ENCODE measurements around the gene ELMO1. TPM values are rescaled to one million over a fixed set of nuclear protein-coding genes. Genes with fewer than 3 reads are reported as not detected.
A peak's percentile ranks its signal among the peaks of the same experiment; 100 is the strongest.

Gene ELMO1
- total RNA-seq, 2 donors from 2014 or later: 10.9 to 56.0 TPM

- Histone ChIP-seq H3K4me3 (no peak overlapping the region), H3K36me3 (replicated peaks in 1 of 2; ENCODE audit: insufficient read depth in 1 of 2, low read depth in 2 of 2) (no peaks in the 10 kb centered on the region), H3K4me1 (no peaks in the 10 kb centered on the region), H3K27ac (no peak overlapping the region), H3K9me3 (no peaks in the 10 kb centered on the region), H3K27me3 (no peaks in the 10 kb centered on the region)
- intact Hi-C loops (cut with DNase I): no loop called here
- no peak for TF ChIP-seq CTCF (IDR thresholded peaks at IDR 0.05)
- TF ChIP-seq POLR2A (IDR thresholded peaks at IDR 0.05): no peak
- no peak for DNase-seq
- no peak for ATAC-seq
- WGBS, 2 donors: 43 to 62% methylated on average over 1 of the region's 1 CpG
Observed at GRCh38 chr7:37312608-37313007, 136.1 kb downstream of the ELMO1 start.

DNA sequence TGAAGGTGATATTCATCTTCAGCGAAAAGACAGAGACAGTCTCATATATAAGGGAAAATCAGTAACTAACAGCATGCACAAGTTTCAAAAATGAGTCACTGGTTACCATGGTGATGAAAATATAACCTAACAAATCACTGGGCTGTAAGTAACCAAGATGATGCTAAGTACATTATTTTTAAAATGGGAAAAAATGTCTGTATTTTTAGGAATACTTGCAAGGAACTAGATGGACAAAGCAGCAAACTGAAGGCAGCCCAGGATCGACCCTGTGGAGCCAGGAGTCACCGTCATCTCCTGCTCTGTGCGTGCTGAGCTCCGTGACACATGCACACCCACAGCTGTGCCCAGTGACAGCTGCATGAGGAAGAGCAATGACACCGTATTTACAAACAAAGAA lies 137.3 kb downstream of the ELMO1 start:
- Histone ChIP-seq H3K4me3 (no peak overlapping the region), H3K27ac (no peak overlapping the region), H3K4me1 (no peaks in the 10 kb centered on the region), H3K9me3 (no peaks in the 10 kb centered on the region), H3K36me3 (replicated peaks in 1 of 2; ENCODE audit: insufficient read depth in 1 of 2, low read depth in 2 of 2) (no peaks in the 10 kb centered on the region), H3K27me3 (no peaks in the 10 kb centered on the region)
- TF ChIP-seq POLR2A (IDR thresholded peaks at IDR 0.05) (no peak), CTCF (IDR thresholded peaks at IDR 0.05) (no peak)
- peak in 1 of 4 donors; percentile 37 for DNase-seq
- no peak for ATAC-seq
- intact Hi-C loops (cut with DNase I): no loop called here
- 70 to 73% methylated on average over 6 of the region's 6 CpGs for WGBS, 2 donors

DNA sequence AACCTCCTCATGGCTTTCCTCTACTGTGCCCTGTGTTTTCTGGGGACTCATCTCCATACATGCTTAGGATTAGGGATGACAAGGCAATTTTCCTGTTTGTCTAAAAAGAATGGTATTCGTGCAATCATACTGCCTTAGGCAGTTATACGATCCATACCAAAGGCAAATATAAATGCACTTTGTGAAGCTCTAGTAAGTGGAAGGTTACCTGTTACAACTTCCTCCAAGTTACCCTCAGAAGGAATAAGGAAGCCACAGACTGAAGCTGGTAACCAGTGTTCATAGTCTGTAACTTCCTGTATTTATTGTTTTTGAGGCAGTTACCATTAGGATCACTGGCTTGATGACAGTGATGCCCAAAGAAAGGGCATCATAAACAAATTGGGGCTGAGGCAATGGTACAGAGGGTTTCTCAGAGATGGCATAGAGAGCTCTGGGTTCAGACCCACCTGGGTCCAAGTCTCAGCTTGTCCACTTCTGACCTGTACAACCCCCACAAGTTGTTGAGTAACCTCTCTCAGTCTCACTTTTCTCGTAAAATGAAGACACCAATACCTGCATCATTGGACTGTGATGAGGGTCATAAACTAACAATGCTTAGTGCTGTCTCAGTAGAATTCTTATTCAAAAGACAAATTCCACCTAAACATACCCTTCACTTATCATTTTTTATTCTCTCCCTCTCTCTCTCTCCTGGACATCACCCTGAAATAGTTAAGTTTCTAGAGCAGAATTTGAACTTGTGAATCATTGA lies 138.2 kb downstream of the ELMO1 start:
- H3K4me1 ChIP-seq: no peaks in the 10 kb centered on the region
- ATAC-seq (no peak), DNase-seq (no peak)
- WGBS, 2 donors: 65 to 73% methylated on average over 3 of the region's 3 CpGs
- H3K36me3 ChIP-seq (replicated peaks in 1 of 2; ENCODE audit: insufficient read depth in 1 of 2, low read depth in 2 of 2): no peaks in the 10 kb centered on the region
- no peak overlapping the region for H3K4me3 ChIP-seq
- H3K27me3 ChIP-seq: no peaks in the 10 kb centered on the region
- H3K9me3 ChIP-seq: no peaks in the 10 kb centered on the region
- no peak overlapping the region for H3K27ac ChIP-seq
- TF ChIP-seq POLR2A (IDR thresholded peaks at IDR 0.05) (no peak), CTCF (IDR thresholded peaks at IDR 0.05) (no peak)
- intact Hi-C loops (cut with DNase I): no loop called here

DNA sequence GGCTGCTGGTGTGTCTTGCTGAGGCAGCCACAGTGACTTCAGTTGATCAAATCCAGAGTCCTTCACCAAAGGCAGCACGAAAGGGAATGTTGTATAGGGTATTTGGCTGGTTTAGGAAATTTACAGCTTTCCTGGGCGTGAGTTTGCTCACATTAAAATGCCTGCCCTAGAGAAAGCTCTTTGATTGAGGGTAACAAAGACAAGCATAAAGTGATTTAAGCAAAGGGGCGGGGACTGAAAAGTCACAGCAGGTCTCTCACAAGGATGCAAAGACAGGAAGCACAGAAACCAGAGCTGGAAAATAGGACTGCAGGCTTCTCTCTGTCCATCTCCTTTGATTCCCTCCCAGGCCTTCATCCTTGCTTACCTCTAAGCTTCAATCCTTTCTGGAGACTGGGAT lies 139.2 kb downstream of the ELMO1 start:
- DNase-seq: no peak
- 74 to 88% methylated on average over 3 of the region's 3 CpGs for WGBS, 2 donors
- H3K27ac ChIP-seq: no peak overlapping the region
- no peaks in the 10 kb centered on the region for H3K9me3 ChIP-seq
- H3K4me1 ChIP-seq: no peaks in the 10 kb centered on the region
- ATAC-seq: no peak
- no peak for TF ChIP-seq CTCF (IDR thresholded peaks at IDR 0.05)
- no peak for TF ChIP-seq POLR2A (IDR thresholded peaks at IDR 0.05)
- H3K4me3 ChIP-seq: no peak overlapping the region
- intact Hi-C loops (cut with DNase I): no loop called here
- H3K36me3 ChIP-seq (replicated peaks in 1 of 2; ENCODE audit: insufficient read depth in 1 of 2, low read depth in 2 of 2): no peaks in the 10 kb centered on the region
- H3K27me3 ChIP-seq: no peaks in the 10 kb centered on the region

- TF ChIP-seq POLR2A (IDR thresholded peaks at IDR 0.05): no peak
- no peak for TF ChIP-seq CTCF (IDR thresholded peaks at IDR 0.05)
- H3K4me3 ChIP-seq: no peak overlapping the region
- ATAC-seq: no peak
- no peak overlapping the region for H3K27ac ChIP-seq
- H3K4me1 ChIP-seq: no peaks in the 10 kb centered on the region
- no peaks in the 10 kb centered on the region for H3K9me3 ChIP-seq
- no peaks in the 10 kb centered on the region for H3K36me3 ChIP-seq (replicated peaks in 1 of 2; ENCODE audit: insufficient read depth in 1 of 2, low read depth in 2 of 2)
- H3K27me3 ChIP-seq: no peaks in the 10 kb centered on the region
- WGBS, 2 donors: 68 to 79% methylated on average over 3 of the region's 3 CpGs
- DNase-seq: no peak
- intact Hi-C loops (cut with DNase I): no loop called here
Observed at GRCh38 chr7:37304921-37305320, 143.7 kb downstream of the ELMO1 start.

All from body of pancreas (tissue), 4 donors.